ENCODE results near the gene C12orf50. TPM values are rescaled to one million over a fixed set of nuclear protein-coding genes. Genes with fewer than 3 reads are reported as not detected.

Gene C12orf50
- total and polyA plus RNA-seq, 12 donors = 0.07 to 0.10 (median 0.07) TPM; not detected in 9

DNA sequence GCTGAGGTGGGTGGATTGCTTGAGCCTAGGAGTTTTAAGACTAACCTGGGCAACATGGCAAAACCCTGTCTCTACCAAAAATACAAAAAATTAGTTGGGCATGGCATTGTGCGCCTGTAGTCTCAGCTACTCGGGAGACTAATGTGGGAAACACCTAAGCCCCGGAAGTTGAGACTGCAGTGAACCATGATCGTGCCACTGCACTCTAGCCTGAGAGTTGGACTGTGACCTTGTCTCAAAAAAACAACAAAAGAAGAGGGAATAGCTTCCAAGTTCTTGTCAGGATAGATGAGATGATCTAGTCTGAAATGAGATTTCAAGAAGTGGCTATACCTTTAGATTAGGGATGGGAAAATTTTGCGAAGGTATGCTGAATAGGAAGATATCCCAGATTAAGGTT, 14.8 kb upstream of the C12orf50 start:
- ATAC-seq (no peak), DNase-seq (no peak)
- TF ChIP-seq CTCF (IDR thresholded peaks at IDR 0.05) = no peak
- H3K4me1 ChIP-seq = peaks cover 0 to under 1% (median 0%) of the 10 kb centered on the region in 9 donors
- whole genome bisulfite sequencing, 2 donors = 96 to 97% methylated on average over 5 of the region's 5 CpGs
- intact Hi-C loops (cut with DNase I) = no loop called here
- H3K4me3 ChIP-seq = no peak overlapping the region
- no peaks in the 10 kb centered on the region for H3K9me3 ChIP-seq
- peaks cover 0 to 74% (median 41%) of the 10 kb centered on the region in 9 donors for H3K36me3 ChIP-seq
- H3K27me3 ChIP-seq = no peaks in the 10 kb centered on the region
- H3K27ac ChIP-seq = no peak overlapping the region

GRCh38 chr12:88037770-88038169, 8.6 kb upstream of the C12orf50 start:
- Histone ChIP-seq H3K9me3 (no peaks in the 10 kb centered on the region), H3K4me3 (no peak overlapping the region), H3K27me3 (no peaks in the 10 kb centered on the region), H3K27ac (no peak overlapping the region), H3K4me1 (peaks cover 0 to 39% (median 22%) of the 10 kb centered on the region in 9 donors), H3K36me3 (peaks cover 0 to 12% (median 0%) of the 10 kb centered on the region in 9 donors)
- ATAC-seq (no peak), DNase-seq (no peak)
- intact Hi-C loops (cut with DNase I) = no loop called here
- 86 to 91% methylated on average over 1 of the region's 1 CpG for WGBS, 2 donors
- no peak for TF ChIP-seq CTCF (IDR thresholded peaks at IDR 0.05)

- peaks cover 0 to 39% (median 22%) of the 10 kb centered on the region in 9 donors for H3K4me1 ChIP-seq
- 28 to 34% methylated on average over 5 of the region's 5 CpGs for WGBS, 2 donors
- DNase-seq (no peak), ATAC-seq (no peak)
- TF ChIP-seq CTCF (IDR thresholded peaks at IDR 0.05) = no peak
- intact Hi-C loops (cut with DNase I) = loop anchor here in 1 of 10 donors (1.0 kb wide), 1 partner anchor 20 kb away; no protein-coding TSS in a partner anchor
- H3K36me3 ChIP-seq = peaks cover 0 to 8% (median 0%) of the 10 kb centered on the region in 9 donors
- H3K27ac ChIP-seq = no peak overlapping the region
- peak overlapping the region in 9 of 10 donors; percentile 67 to 97 (median 83) for H3K4me3 ChIP-seq
- H3K9me3 ChIP-seq = no peaks in the 10 kb centered on the region
- no peaks in the 10 kb centered on the region for H3K27me3 ChIP-seq
Observed at GRCh38 chr12:88036353-88036965, 7.3 kb upstream of the C12orf50 start.

DNA sequence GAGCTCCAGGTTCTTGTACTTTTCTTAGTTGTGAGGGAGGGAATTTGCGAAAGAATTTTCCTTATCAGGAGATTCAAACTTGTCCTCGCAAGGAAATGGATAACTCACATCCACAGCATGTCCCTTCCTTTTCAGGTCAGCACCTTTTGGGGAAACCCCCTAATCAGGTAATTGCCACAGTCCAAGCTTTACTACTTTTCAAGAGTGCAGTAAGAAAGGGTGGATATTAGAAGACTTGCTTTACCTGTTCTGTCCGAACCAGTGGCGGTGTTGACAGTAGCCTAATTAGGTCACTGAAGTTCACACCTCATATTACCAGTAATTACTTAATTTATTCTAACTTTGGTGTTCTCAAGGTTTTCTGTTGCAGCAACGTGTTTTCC, 6.7 kb upstream of the C12orf50 start:
- no peak for DNase-seq
- peak in 4 of 8 donors; percentile 3 to 25 (median 14) for ATAC-seq
- no peaks in the 10 kb centered on the region for H3K27me3 ChIP-seq
- intact Hi-C loops (cut with DNase I) = loop anchor here in 1 of 10 donors (1.0 kb wide), 1 partner anchor 20 kb away; no protein-coding TSS in a partner anchor
- TF ChIP-seq CTCF (IDR thresholded peaks at IDR 0.05) = no peak
- peaks cover 0 to 39% (median 22%) of the 10 kb centered on the region in 9 donors for H3K4me1 ChIP-seq
- H3K27ac ChIP-seq = peak overlapping the region in 9 of 10 donors; percentile 42 to 83 (median 75)
- peaks cover 0 to 4% (median 0%) of the 10 kb centered on the region in 9 donors for H3K36me3 ChIP-seq
- peak overlapping the region; percentile 58 to 97 (median 80) for H3K4me3 ChIP-seq
- H3K9me3 ChIP-seq = no peaks in the 10 kb centered on the region
- 4 to 7% methylated on average over 5 of the region's 5 CpGs for WGBS, 2 donors
